ENCODE results near the gene COMMD10.

COMMD10 gene

GRCh38 chr5:116130976-116131375 lies 46.2 kb downstream of the COMMD10 start:
- no peak for DNase-seq (ENCODE audit: low read depth in 1 of 2, low spot score in 1 of 2)
- TF ChIP-seq JUND (IDR thresholded peaks at IDR 0.05; ENCODE audit: low read depth), result no peak
- in situ Hi-C loops (cut with HindIII; ENCODE audit: low pct_unique_long_range_greater_than_20kb, low sequenced_read_pairs), result no loop called here

DNA sequence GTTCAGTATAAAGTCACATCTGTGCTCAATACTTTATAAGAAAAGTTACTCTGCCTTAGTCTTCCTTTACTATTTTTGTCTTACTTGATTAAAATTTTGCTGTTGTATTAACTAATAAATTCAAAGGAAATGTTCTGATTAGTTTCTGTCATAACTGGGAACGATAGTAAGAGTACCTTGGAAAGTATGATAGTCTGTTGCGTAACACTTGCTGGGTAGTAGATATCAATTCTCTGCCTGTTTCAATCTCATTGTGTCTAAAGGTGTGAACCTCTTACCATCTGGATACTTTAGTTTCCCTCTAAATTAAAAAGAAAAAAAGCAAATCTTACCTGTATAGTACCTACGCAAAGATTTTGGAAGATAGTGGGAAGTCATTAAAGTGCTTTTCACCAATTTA lies 48.5 kb downstream of the COMMD10 start:
- TF ChIP-seq JUND (IDR thresholded peaks at IDR 0.05; ENCODE audit: low read depth), result no peak
- in situ Hi-C loops (cut with HindIII; ENCODE audit: low pct_unique_long_range_greater_than_20kb, low sequenced_read_pairs), result no loop called here
- no peak for DNase-seq (ENCODE audit: low read depth in 1 of 2, low spot score in 1 of 2)

DNA sequence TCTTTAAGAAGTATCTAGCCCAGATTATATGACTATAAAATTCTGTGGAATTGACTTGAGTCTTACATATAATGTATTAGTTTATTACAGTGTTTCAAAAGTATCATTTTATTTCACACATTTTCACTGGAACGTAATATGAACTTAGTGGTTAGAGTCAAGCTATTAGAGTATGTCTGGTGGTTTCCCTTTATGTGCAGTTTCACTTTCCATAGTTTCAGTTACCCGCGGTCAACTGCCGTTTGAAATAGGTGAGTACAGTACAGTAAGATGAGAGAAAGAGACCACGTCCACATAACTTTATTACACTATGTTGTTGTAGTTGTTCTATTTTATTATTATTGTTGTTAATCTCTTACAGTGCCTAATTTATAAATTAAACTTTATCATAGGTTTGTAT lies 50.5 kb downstream of the COMMD10 start:
- DNase-seq (ENCODE audit: low read depth in 1 of 2, low spot score in 1 of 2), result no peak
- in situ Hi-C loops (cut with HindIII; ENCODE audit: low pct_unique_long_range_greater_than_20kb, low sequenced_read_pairs), result no loop called here
- no peak for TF ChIP-seq JUND (IDR thresholded peaks at IDR 0.05; ENCODE audit: low read depth)

- no peak for TF ChIP-seq JUND (IDR thresholded peaks at IDR 0.05; ENCODE audit: low read depth)
- peak; percentile 29 to 62 for DNase-seq (ENCODE audit: low read depth in 1 of 2, low spot score in 1 of 2)
- in situ Hi-C loops (cut with HindIII; ENCODE audit: low pct_unique_long_range_greater_than_20kb, low sequenced_read_pairs), result no loop called here
Measured at GRCh38 chr5:116137544-116138378, 52.9 kb downstream of the COMMD10 start.

DNA sequence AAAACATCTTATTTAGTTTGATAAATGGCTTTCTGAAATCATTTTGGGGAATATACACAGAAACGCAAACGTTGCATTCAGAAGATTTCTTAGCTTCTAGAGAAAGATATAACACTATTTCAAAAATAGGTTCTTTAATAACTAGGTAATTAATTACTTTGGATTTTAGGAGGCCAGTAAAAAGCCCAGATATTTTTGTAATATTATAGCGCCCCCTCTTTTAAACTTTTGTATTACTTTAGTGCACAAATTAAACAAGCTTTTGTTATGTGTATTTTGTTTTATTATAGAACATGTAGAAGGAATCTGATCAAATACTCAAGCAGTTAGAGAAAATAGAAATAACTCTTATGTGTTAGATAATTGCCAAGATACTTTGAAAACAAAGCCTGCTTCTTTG lies 57.7 kb downstream of the COMMD10 start:
- DNase-seq (ENCODE audit: low read depth in 1 of 2, low spot score in 1 of 2), result no peak
- TF ChIP-seq JUND (IDR thresholded peaks at IDR 0.05; ENCODE audit: low read depth), result no peak
- in situ Hi-C loops (cut with HindIII; ENCODE audit: low pct_unique_long_range_greater_than_20kb, low sequenced_read_pairs), result no loop called here

DNA sequence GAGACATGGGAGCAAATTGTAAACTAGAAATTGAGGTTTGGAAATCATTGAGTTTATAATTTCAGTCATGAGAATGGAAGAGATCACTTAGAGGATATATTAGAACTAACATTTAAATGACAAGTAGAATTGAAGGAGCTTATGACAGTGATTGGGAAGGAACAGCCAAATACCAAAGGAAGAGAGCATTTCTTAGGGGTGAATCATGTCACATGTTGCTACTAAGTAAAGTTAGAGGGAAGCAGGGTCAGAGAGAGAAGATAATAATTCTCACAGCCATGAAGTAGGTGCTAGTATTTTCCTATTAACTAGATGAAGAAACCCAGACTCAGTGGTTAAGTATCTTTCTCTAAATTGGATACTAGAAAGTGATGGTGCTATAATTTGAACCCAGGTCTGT lies 59.3 kb downstream of the COMMD10 start:
- DNase-seq (ENCODE audit: low read depth in 1 of 2, low spot score in 1 of 2), result no peak
- TF ChIP-seq JUND (IDR thresholded peaks at IDR 0.05; ENCODE audit: low read depth), result no peak
- in situ Hi-C loops (cut with HindIII; ENCODE audit: low pct_unique_long_range_greater_than_20kb, low sequenced_read_pairs), result no loop called here

- TF ChIP-seq JUND (IDR thresholded peaks at IDR 0.05; ENCODE audit: low read depth), result no peak
- no peak for DNase-seq (ENCODE audit: low read depth in 1 of 2, low spot score in 1 of 2)
- in situ Hi-C loops (cut with HindIII; ENCODE audit: low pct_unique_long_range_greater_than_20kb, low sequenced_read_pairs), result no loop called here
Measured at GRCh38 chr5:116144991-116145390, 60.2 kb downstream of the COMMD10 start.

DNA sequence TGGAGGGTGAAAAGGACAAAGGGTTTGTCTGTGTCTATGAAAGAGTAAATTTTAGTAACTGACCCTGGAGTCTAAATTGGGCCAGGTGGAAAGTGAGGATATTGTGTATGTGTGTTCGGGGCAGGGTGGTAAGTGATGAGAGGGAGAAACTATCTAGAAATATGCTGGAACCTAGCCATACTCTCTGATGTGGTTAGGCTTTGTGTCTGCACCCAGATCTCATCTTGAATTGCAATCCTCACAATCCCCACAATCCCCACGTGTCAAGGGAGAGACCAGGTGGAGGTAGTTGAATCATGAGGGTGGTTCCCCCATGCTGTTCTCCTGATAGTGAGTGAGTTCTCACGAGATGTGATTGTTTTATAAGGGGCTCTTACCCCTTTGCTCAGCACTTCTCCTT lies 60.6 kb downstream of the COMMD10 start:
- in situ Hi-C loops (cut with HindIII; ENCODE audit: low pct_unique_long_range_greater_than_20kb, low sequenced_read_pairs), result no loop called here
- DNase-seq (ENCODE audit: low read depth in 1 of 2, low spot score in 1 of 2), result no peak
- no peak for TF ChIP-seq JUND (IDR thresholded peaks at IDR 0.05; ENCODE audit: low read depth)

GRCh38 chr5:116152169-116152568 lies 67.3 kb downstream of the COMMD10 start:
- no peak for TF ChIP-seq JUND (IDR thresholded peaks at IDR 0.05; ENCODE audit: low read depth)
- DNase-seq (ENCODE audit: low read depth in 1 of 2, low spot score in 1 of 2), result no peak
- in situ Hi-C loops (cut with HindIII; ENCODE audit: low pct_unique_long_range_greater_than_20kb, low sequenced_read_pairs), result no loop called here

GRCh38 chr5:116153687-116154174 lies 68.9 kb downstream of the COMMD10 start:
- no peak for DNase-seq (ENCODE audit: low read depth in 1 of 2, low spot score in 1 of 2)
- TF ChIP-seq JUND (IDR thresholded peaks at IDR 0.05; ENCODE audit: low read depth), result no peak
- in situ Hi-C loops (cut with HindIII; ENCODE audit: low pct_unique_long_range_greater_than_20kb, low sequenced_read_pairs), result no loop called here

DNA sequence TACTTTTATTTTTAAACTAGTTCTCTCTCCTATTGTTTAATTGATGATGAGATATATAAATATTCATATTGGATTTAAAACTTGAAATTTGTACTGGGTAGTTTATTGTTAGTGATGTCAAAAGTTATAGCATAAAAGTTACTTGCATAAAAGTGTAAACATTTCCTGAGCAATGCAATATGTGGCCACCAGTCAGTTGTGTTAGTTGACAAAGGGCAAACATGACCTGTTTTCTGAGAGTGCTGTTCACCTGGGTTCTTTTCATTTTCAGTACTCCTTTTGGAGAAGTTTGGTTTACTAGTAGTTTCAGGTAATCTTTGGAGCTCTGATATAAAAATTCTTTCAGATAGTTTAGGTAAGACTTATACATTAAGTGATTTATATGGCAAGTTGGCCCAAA lies 69.4 kb downstream of the COMMD10 start:
- TF ChIP-seq JUND (IDR thresholded peaks at IDR 0.05; ENCODE audit: low read depth), result no peak
- in situ Hi-C loops (cut with HindIII; ENCODE audit: low pct_unique_long_range_greater_than_20kb, low sequenced_read_pairs), result no loop called here
- DNase-seq (ENCODE audit: low read depth in 1 of 2, low spot score in 1 of 2), result peak in 1 of 2 experiments; percentile 23

DNA sequence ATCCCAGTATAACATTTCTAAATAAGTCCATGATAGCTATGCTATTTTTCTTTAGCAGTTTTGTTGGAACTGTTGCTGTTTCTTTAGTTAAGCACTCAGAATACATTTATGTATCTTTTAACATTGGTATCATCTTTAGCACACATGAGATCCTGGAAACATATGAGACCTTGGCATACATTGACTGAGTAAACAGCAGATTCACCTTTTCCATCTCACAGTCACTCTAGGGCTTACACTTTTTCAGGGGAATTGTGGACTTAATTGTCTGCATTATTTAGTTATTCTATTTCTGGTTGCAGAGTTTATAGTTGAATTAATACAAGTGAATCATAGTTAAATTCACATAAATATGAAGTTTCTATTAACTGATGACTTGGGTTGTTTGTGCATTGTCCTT lies 70.1 kb downstream of the COMMD10 start:
- DNase-seq (ENCODE audit: low read depth in 1 of 2, low spot score in 1 of 2), result no peak
- in situ Hi-C loops (cut with HindIII; ENCODE audit: low pct_unique_long_range_greater_than_20kb, low sequenced_read_pairs), result no loop called here
- no peak for TF ChIP-seq JUND (IDR thresholded peaks at IDR 0.05; ENCODE audit: low read depth)

GRCh38 chr5:116157902-116158301 lies 73.1 kb downstream of the COMMD10 start:
- no peak for TF ChIP-seq JUND (IDR thresholded peaks at IDR 0.05; ENCODE audit: low read depth)
- in situ Hi-C loops (cut with HindIII; ENCODE audit: low pct_unique_long_range_greater_than_20kb, low sequenced_read_pairs), result no loop called here
- DNase-seq (ENCODE audit: low read depth in 1 of 2, low spot score in 1 of 2), result no peak

DNA sequence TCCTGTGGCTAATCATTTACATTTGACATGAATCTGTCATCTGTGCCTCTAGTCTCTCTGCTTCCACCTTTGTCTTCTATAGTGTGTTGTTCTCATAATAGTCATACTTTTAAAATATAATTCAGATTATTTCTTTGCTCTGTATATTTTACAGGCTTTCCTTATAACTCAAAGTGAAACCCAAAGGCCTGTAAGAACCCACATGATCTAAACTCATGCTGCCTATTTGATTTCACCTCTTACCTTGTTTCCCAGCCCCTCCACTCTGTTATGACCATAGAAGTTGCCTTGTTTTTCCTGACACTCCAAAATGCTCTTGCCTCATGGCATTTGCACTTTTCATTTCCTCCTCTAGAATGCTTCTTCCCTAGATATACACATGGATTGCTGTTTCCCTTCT lies 74.2 kb downstream of the COMMD10 start:
- no peak for TF ChIP-seq JUND (IDR thresholded peaks at IDR 0.05; ENCODE audit: low read depth)
- in situ Hi-C loops (cut with HindIII; ENCODE audit: low pct_unique_long_range_greater_than_20kb, low sequenced_read_pairs), result no loop called here
- no peak for DNase-seq (ENCODE audit: low read depth in 1 of 2, low spot score in 1 of 2)

All from T47D (cell line).